ENCODE results near the gene EGR1.

DNA sequence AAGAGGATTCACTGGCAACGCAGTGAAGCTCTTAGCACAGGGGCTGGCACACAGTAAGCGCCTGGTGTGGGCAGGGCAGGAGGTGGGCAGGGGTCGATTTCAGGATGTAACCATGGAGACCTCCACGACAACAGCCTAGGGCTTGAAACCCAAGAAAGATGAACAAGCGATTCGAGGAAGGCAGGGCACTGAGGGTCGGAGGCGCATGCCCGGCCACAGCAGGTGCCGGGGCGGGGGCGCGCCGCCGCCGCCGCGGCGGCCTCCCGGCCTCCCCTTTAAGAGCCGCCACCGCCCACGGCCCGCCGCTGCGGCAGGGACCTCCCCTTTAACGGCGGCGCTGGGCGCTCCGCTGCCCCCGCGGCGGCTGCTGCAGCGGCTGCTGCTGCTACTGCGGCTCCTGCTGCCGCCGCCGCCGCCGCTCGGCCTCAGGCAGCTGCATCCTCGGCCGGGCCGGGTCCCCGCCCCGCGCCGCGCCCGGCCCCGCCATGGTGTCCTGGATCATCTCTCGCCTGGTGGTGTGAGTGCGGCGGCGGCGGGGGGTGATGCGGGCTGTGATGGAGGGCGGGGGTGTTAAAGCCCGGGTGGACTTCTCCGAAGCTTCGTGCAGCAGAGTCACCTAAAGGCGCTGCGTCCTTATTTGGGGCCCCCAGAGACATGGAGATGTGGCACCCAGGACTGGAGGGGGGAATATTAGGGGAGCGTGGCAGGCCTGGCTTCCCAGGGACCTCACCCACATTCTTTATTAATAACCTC, 26.4 kb upstream of the EGR1 start, which contains the start of gene REEP2:
- TF ChIP-seq, protein P1, sequence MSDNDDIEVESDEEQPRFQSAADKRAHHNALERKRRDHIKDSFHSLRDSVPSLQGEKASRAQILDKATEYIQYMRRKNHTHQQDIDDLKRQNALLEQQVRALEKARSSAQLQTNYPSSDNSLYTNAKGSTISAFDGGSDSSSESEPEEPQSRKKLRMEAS (IDR thresholded peaks at IDR 0.05): no peak
- TF ChIP-seq, protein P2, sequence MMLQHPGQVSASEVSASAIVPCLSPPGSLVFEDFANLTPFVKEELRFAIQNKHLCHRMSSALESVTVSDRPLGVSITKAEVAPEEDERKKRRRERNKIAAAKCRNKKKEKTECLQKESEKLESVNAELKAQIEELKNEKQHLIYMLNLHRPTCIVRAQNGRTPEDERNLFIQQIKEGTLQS (IDR thresholded peaks at IDR 0.05): no peak
- no peak for TF ChIP-seq NR2F2 (IDR thresholded peaks at IDR 0.05)
- TF ChIP-seq, protein P3, sequence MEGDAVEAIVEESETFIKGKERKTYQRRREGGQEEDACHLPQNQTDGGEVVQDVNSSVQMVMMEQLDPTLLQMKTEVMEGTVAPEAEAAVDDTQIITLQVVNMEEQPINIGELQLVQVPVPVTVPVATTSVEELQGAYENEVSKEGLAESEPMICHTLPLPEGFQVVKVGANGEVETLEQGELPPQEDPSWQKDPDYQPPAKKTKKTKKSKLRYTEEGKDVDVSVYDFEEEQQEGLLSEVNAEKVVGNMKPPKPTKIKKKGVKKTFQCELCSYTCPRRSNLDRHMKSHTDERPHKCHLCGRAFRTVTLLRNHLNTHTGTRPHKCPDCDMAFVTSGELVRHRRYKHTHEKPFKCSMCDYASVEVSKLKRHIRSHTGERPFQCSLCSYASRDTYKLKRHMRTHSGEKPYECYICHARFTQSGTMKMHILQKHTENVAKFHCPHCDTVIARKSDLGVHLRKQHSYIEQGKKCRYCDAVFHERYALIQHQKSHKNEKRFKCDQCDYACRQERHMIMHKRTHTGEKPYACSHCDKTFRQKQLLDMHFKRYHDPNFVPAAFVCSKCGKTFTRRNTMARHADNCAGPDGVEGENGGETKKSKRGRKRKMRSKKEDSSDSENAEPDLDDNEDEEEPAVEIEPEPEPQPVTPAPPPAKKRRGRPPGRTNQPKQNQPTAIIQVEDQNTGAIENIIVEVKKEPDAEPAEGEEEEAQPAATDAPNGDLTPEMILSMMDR (IDR thresholded peaks at IDR 0.05; ENCODE audit: low read depth, low read length, missing input control): no peak
- TF ChIP-seq EGR1 (IDR thresholded peaks at IDR 0.05; ENCODE audit: low read depth in 2 of 2): no peak
- TF ChIP-seq, protein P4, sequence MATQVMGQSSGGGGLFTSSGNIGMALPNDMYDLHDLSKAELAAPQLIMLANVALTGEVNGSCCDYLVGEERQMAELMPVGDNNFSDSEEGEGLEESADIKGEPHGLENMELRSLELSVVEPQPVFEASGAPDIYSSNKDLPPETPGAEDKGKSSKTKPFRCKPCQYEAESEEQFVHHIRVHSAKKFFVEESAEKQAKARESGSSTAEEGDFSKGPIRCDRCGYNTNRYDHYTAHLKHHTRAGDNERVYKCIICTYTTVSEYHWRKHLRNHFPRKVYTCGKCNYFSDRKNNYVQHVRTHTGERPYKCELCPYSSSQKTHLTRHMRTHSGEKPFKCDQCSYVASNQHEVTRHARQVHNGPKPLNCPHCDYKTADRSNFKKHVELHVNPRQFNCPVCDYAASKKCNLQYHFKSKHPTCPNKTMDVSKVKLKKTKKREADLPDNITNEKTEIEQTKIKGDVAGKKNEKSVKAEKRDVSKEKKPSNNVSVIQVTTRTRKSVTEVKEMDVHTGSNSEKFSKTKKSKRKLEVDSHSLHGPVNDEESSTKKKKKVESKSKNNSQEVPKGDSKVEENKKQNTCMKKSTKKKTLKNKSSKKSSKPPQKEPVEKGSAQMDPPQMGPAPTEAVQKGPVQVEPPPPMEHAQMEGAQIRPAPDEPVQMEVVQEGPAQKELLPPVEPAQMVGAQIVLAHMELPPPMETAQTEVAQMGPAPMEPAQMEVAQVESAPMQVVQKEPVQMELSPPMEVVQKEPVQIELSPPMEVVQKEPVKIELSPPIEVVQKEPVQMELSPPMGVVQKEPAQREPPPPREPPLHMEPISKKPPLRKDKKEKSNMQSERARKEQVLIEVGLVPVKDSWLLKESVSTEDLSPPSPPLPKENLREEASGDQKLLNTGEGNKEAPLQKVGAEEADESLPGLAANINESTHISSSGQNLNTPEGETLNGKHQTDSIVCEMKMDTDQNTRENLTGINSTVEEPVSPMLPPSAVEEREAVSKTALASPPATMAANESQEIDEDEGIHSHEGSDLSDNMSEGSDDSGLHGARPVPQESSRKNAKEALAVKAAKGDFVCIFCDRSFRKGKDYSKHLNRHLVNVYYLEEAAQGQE (IDR thresholded peaks at IDR 0.05): no peak
- no peak for TF ChIP-seq RXRA (IDR thresholded peaks at IDR 0.05)
- TF ChIP-seq SP1 (IDR thresholded peaks at IDR 0.05): no peak
- no peak for TF ChIP-seq YY1 (IDR thresholded peaks at IDR 0.05)
- TF ChIP-seq JUND (IDR thresholded peaks at IDR 0.05): no peak
- no peak for TF ChIP-seq RAD21 (IDR thresholded peaks at IDR 0.05)
